Subcutaneous abdominal adipose tissue (tissue), 5 donors: ENCODE results near the gene ORMDL3.
"Not testable (repeated sequence)": the region's sequence is repeated elsewhere in the genome, so short reads cannot be mapped to it uniquely, and the experiment has no call there.

Experiments
- H3K27ac ChIP-seq: one replicate; pipeline ENCODE4 v1.7.0; 2013; ENCODE audit warnings: low read depth, mild to moderate bottlenecking, inconsistent platforms, low read length, moderate library complexity
- H3K27me3 ChIP-seq, 5 donors: one replicate each; pipeline ENCODE4 v1.7.0; 2013; ENCODE audit warnings: low read length in 5 of 5, inconsistent platforms in 1 of 5; ENCODE audit not compliant: control insufficient read depth in 5 of 5, insufficient read depth in 4 of 5
- H3K36me3 ChIP-seq, 5 donors: one replicate each; pipeline ENCODE4 v1.7.0; 2013; ENCODE audit warnings: low read length in 5 of 5; ENCODE audit not compliant: control insufficient read depth in 5 of 5, insufficient read depth in 5 of 5
- H3K4me1 ChIP-seq, 5 donors: one replicate each; pipeline ENCODE4 v1.7.0; 2013; ENCODE audit warnings: low read length in 5 of 5, mild to moderate bottlenecking in 3 of 5, moderate library complexity in 1 of 5; ENCODE audit not compliant: control insufficient read depth in 5 of 5, insufficient read depth in 5 of 5
- H3K4me3 ChIP-seq, 5 donors: one replicate each; pipeline ENCODE4 v1.7.0; 2013; ENCODE audit warnings: low read length in 5 of 5, low read depth in 1 of 5
- H3K9ac ChIP-seq, 5 donors: one replicate each; pipeline ENCODE4 v1.7.0; 2013; ENCODE audit warnings: low read length in 5 of 5, mild to moderate bottlenecking in 4 of 5, moderate library complexity in 3 of 5
- H3K9me3 ChIP-seq, 5 donors: one replicate each; pipeline ENCODE4 v1.7.0; 2013; ENCODE audit warnings: low read length in 5 of 5; ENCODE audit not compliant: control insufficient read depth in 5 of 5
- donor health status: healthy.
- donor health status: healthy.
- donor health status: healthy.
- donor health status: healthy.
- donor health status: healthy.

The ORMDL3 gene

GRCh38 chr17:39950871-39951348 lies 23.5 kb upstream of the ORMDL3 start:
- Histone ChIP-seq H3K4me3 (no peak overlapping the region), H3K36me3 (no peaks in the 10 kb centered on the region), H3K9me3 (no peaks in the 10 kb centered on the region), H3K27me3 (no peaks in the 10 kb centered on the region), H3K9ac (no peak overlapping the region), H3K27ac (no peak overlapping the region), H3K4me1 (peaks cover 0 to 22% (median 12%) of the 10 kb centered on the region in 5 donors)

- no peaks in the 10 kb centered on the region for H3K27me3 ChIP-seq
- H3K27ac ChIP-seq = no peak overlapping the region
- H3K9ac ChIP-seq = no peak overlapping the region
- peaks cover 0 to 22% (median 12%) of the 10 kb centered on the region in 5 donors for H3K4me1 ChIP-seq
- no peaks in the 10 kb centered on the region for H3K36me3 ChIP-seq
- no peaks in the 10 kb centered on the region for H3K9me3 ChIP-seq
- no peak overlapping the region for H3K4me3 ChIP-seq
Observed at GRCh38 chr17:39949028-39949427, 21.6 kb upstream of the ORMDL3 start.

GRCh38 chr17:39948489-39948828 lies 21.1 kb upstream of the ORMDL3 start:
- not testable (repeated sequence) for H3K9me3 ChIP-seq, H3K27me3 ChIP-seq, H3K36me3 ChIP-seq, H3K27ac ChIP-seq, H3K9ac ChIP-seq, H3K4me3 ChIP-seq
- H3K4me1 ChIP-seq = peaks cover 0 to 19% (median 10%) of the 10 kb centered on the region in 5 donors

GRCh38 chr17:39946551-39947330 lies 19.3 kb upstream of the ORMDL3 start:
- H3K36me3 ChIP-seq = no peaks in the 10 kb centered on the region
- no peak overlapping the region for H3K4me3 ChIP-seq
- peaks cover 0 to 8% (median 0%) of the 10 kb centered on the region in 5 donors for H3K4me1 ChIP-seq
- no peak overlapping the region for H3K9ac ChIP-seq
- H3K27me3 ChIP-seq = peaks cover 0 to 2% (median 0%) of the 10 kb centered on the region in 5 donors
- H3K9me3 ChIP-seq = no peaks in the 10 kb centered on the region
- H3K27ac ChIP-seq = no peak overlapping the region

- no peak overlapping the region for H3K4me3 ChIP-seq
- peaks cover 0 to 5% (median 4%) of the 10 kb centered on the region in 5 donors for H3K4me1 ChIP-seq
- H3K36me3 ChIP-seq = no peaks in the 10 kb centered on the region
- H3K9me3 ChIP-seq = no peaks in the 10 kb centered on the region
- H3K9ac ChIP-seq = no peak overlapping the region
- H3K27me3 ChIP-seq = peaks cover 0 to 2% (median 0%) of the 10 kb centered on the region in 5 donors
- H3K27ac ChIP-seq = no peak overlapping the region
Observed at GRCh38 chr17:39944393-39944711, 17.0 kb upstream of the ORMDL3 start.

GRCh38 chr17:39943702-39944392 lies 16.4 kb upstream of the ORMDL3 start:
- Histone ChIP-seq H3K27me3 (peaks cover 0 to 2% (median 0%) of the 10 kb centered on the region in 5 donors), H3K27ac (no peak overlapping the region), H3K9ac (no peak overlapping the region), H3K36me3 (no peaks in the 10 kb centered on the region), H3K4me1 (peaks cover 0 to 7% (median 5%) of the 10 kb centered on the region in 5 donors), H3K9me3 (no peaks in the 10 kb centered on the region), H3K4me3 (no peak overlapping the region)

DNA sequence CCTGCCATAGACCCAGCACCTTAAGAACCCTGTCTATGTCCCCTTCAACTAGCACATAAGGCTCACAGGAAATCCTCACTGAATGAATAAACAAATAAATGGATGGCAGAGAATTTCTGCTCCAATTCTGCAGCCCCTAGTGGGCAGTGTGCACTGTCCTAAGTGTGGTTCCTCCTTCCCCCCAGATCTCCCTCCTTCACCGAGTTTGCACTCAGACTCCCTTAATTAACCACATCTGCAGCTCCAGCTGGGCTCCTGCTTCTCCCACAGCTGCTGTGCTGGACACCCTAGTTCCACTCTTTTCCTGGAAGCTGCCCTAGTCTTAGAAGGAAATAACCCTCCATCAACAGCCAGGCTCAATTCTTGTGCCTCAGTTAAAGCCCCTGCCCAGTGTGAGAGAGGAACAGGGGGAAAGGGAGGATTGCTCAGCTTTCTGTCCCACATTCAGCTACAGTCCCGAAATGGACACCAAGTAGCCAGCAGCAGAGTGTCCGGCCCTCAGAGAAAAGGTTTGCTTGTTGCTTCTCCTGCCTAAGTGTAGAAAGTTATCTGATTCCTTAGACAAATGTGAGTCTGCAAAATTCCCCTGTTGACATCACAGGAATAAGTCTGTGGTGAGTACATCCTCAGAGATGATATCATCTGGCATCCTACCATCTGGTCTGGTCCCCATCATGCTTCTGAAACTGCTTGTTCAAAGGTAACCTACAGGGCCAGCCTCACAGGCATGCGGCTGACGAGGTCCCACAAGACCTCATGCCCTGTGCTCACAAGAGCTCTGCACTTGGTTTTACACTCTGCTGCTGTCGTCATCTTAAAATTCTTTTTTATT lies 12.4 kb upstream of the ORMDL3 start:
- Histone ChIP-seq H3K4me1 (peaks cover 0 to 7% (median 5%) of the 10 kb centered on the region in 5 donors), H3K4me3 (no peak overlapping the region), H3K9me3 (no peaks in the 10 kb centered on the region), H3K27me3 (peaks cover 0 to 2% (median 0%) of the 10 kb centered on the region in 5 donors), H3K9ac (peak overlapping the region in 1 of 5 donors; percentile 16), H3K27ac (no peak overlapping the region), H3K36me3 (no peaks in the 10 kb centered on the region)

GRCh38 chr17:39939106-39939505 lies 11.7 kb upstream of the ORMDL3 start:
- Histone ChIP-seq H3K9me3 (no peaks in the 10 kb centered on the region), H3K36me3 (no peaks in the 10 kb centered on the region), H3K4me3 (no peak overlapping the region), H3K27ac (no peak overlapping the region), H3K27me3 (peaks cover 0 to 2% (median 0%) of the 10 kb centered on the region in 5 donors), H3K4me1 (peaks cover 0 to 7% (median 5%) of the 10 kb centered on the region in 5 donors), H3K9ac (peak overlapping the region in 1 of 5 donors; percentile 16)

- Histone ChIP-seq H3K4me3 (no peak overlapping the region), H3K27me3 (peaks cover 0 to 2% (median 0%) of the 10 kb centered on the region in 5 donors), H3K9me3 (no peaks in the 10 kb centered on the region), H3K4me1 (peaks cover 0 to 7% (median 5%) of the 10 kb centered on the region in 5 donors), H3K36me3 (no peaks in the 10 kb centered on the region), H3K27ac (no peak overlapping the region), H3K9ac (no peak overlapping the region)
Observed at GRCh38 chr17:39938140-39938869, 10.9 kb upstream of the ORMDL3 start.
